ENCODE results near the gene MANF.
A peak's percentile ranks its signal among the peaks of the same experiment; 100 is the strongest.
"Not testable (repeated sequence)": the region's sequence is repeated elsewhere in the genome, so short reads cannot be mapped to it uniquely, and the experiment has no call there.

Gene MANF

GRCh38 chr3:51373658-51374421 lies 11.3 kb upstream of the MANF start:
- DNase-seq (ENCODE audit: low read depth): no peak

DNA sequence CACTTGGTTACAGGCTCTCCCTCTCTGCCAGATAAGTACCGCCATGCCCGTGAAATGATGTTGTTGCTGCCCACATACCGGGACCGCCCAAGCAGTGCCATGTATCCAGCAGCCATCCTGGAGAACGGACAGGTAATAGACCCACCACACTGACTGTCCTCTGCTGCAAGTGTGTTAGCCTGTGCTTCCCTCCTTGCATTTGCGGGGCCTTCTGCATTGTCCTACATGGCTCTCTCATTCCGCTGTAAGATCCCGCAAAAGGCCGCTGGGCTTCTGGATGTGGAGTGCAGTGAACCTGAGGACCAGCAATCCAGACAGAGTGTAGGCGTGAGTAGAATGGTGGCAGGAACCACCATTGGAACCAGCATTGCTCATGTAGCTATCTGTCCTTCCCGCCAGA lies 10.6 kb upstream of the MANF start:
- no peak for DNase-seq (ENCODE audit: low read depth)

DNA sequence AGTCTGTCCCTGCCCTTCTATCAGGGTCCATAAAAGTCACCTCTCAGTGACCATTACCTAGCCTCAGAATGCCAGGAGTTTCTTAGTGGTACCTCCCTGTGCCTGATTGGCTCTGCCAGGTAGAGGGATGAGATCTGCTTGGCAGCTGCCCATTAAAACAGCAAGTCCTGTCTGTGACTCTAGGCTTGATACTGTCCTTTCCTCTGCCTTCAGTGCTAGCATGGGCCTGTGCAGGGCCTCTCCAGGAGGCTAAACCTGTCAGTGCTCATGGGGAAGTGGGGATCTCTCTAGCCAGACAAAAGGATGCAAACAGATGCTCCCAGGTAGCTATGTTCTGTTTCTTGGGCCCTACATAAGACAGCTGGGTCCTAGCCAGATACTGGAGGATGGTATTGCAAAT lies 10.0 kb upstream of the MANF start:
- no peak for DNase-seq (ENCODE audit: low read depth)

DNA sequence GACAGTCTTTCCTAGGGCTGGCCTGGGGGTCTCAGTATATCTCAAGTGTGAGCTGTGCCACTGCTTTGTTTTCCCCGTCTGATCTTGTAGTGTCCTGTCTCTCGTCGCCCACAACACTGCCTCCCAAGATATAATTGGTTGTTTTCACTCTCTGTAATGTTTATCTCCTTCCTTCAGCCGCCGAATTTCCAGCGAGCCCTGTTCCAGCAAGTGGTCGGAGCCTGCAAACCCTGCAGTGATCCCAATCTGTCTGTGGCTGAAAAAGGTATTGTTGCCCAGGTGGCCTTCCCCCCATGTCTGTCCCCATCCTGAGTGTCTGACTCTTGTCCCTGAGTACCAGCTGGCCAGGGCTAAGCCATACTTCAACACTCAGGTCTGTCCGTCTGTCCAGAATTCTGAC lies 9.5 kb upstream of the MANF start:
- no peak for DNase-seq (ENCODE audit: low read depth)

- DNase-seq (ENCODE audit: low read depth): no peak
These were observed 7.0 kb upstream of the MANF start for GRCh38 chr3:51378065-51378464.

GRCh38 chr3:51378726-51379125 lies 6.4 kb upstream of the MANF start:
- no peak for DNase-seq (ENCODE audit: low read depth)

DNA sequence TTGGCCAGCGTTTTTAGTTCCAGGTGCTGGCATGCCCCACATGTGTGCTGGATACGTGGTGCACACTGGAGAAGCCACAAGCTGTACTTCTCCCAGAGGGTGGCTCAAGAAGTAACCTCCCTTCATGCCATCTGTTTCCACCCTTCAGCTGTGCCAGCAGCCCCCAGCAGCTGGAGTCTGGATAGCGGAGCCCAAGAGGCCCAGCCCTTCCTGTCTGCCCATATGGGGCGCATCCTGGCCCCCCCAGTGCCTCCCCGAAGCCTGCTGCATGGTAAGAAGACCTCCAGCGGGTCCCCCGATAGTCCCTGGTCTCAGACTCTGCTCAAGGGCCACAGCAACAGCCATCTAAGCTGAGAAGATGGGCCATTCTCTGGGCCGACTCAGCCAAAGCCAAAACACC lies 5.8 kb upstream of the MANF start:
- DNase-seq (ENCODE audit: low read depth): no peak

- no peak for DNase-seq (ENCODE audit: low read depth)
These were observed 5.2 kb upstream of the MANF start for GRCh38 chr3:51379746-51380455.

DNA sequence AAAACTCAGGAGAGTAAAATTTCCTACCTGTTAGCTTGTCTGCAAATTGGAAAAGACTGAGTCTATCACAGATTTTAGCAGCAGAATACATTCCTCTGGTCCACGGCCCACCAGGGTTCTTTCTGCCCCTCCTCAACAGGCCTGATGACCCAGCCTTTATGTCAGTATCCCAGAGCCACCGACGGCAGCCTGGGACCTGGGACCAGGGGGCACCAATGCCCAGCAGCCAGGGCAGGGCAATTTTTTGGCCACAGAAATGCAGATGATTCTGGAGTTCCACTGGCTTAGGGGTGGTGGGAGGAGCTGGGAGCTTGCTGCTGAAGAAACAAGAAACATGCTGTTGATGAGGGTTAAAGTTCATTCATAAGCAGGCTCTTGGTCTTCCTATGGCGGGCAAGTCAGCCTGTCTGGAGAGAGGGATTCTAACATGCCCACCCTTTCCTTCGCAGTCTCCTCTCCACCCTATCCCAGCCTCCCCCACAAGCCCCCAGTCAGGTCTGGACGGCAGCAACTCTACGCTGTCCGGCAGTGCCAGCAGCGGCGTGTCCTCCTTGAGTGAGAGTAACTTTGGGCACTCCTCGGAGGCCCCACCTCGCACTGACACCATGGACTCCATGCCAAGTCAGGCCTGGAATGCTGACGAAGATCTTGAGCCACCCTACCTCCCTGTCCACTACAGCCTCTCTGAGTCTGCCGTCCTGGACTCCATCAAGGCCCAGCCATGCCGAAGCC lies 4.3 kb upstream of the MANF start:
- no peak for DNase-seq (ENCODE audit: low read depth)

DNA sequence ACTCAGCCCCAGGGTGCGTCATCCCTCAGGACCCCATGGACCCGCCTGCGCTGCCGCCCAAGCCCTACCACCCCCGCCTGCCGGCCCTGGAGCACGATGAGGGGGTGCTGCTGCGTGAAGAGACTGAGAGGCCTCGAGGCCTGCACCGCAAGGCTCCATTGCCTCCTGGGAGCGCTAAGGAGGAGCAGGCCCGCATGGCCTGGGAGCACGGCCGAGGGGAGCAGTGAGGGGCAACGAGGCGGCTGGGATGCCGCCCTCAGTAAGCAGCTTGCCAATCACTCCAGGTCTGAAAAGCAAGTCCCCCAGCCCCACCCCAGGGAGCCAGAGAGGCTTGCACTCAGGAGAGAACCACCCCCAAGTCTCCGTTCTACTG lies 3.8 kb upstream of the MANF start:
- DNase-seq (ENCODE audit: low read depth): no peak

DNA sequence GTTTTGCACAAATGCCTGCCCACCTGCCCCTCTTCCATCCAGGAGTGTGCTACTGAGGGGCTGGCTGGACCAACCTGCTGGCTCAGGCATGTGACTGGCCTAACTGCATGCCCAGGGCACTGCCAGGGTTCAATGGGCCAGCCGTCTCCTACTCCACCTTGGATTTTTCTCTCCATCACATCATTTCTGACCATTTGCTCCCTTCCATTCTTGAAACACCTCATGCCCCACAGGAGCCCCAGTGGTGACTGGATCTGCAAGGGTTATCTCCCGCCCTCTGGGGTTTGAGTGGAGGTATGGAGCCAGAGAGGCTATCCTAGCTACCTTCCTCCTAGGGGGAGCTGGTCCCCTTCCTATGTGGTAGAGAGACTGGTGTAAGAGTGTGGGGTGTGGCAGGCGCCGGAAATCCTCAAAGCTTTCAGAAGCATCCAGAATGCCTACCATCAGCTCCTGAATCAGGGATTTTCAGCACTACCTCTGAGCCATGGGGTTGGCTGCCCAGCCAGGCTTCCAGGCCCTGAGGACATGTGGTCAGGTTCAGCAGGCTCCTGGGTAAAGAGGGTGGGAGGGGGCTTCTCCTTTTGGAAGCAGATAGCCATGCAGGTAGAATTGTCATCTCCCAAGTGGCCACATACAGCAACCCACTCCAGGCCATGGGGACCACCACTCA lies 2.9 kb upstream of the MANF start:
- no peak for DNase-seq (ENCODE audit: low read depth)

- no peak for DNase-seq (ENCODE audit: low read depth)
These were observed 2.0 kb upstream of the MANF start for GRCh38 chr3:51382947-51383578.

DNA sequence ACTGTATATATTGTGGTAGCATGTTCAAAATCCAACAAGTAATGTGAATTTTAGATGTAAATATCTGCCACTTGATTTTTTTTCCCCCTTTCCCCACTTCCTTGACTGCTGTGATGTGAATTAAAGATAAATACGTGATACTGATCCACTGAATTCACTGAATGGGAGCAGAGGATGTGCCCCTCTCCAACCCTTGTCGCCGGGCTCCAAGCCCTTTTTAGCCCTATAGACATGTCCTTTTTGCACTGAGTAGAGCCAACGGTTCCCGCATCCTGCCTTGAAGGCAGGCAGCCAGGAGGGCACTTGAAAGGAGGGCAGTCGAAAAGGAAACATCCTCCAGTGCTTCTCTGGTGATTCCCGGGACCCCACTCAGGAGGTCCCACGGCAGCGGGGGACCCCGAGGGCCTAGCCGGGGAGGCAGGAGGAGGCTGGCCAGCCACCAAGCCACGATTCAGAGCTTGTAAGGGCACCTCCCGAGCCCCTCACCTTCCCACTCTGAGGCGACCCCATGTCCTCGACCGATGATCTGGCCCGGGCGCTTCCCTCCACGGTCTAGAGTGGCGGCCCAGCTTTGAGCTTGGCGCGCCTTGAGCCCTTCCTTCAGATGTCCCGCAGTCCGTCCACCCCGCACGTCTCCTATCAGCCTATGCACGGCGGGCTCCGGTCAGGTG lies 901 bp upstream of the MANF start:
- no peak for DNase-seq (ENCODE audit: low read depth)

DNA sequence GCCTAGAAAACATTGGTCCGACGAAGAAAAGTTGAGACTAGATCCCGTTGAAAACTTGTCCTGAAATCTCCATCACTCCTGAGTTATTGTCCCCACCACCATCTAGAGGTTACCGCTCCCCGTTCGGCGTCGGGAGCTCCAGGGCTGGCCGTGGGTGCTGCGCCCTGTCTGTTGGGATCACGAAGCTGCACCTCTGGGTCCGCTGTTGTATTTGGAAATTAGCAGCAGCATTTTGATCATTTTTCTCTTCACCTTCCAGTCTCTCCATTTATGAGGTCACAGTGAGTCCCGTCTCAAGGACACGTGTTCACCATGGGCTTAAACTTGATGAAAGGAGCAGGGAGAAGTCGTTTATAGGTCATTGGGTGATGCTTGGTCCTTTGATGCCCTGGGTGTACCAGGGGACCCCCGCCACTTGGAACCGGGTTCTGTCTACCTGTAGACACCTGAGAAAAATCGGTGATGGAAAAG lies 565 bp downstream of the MANF start:
- DNase-seq (ENCODE audit: low read depth): no peak

DNA sequence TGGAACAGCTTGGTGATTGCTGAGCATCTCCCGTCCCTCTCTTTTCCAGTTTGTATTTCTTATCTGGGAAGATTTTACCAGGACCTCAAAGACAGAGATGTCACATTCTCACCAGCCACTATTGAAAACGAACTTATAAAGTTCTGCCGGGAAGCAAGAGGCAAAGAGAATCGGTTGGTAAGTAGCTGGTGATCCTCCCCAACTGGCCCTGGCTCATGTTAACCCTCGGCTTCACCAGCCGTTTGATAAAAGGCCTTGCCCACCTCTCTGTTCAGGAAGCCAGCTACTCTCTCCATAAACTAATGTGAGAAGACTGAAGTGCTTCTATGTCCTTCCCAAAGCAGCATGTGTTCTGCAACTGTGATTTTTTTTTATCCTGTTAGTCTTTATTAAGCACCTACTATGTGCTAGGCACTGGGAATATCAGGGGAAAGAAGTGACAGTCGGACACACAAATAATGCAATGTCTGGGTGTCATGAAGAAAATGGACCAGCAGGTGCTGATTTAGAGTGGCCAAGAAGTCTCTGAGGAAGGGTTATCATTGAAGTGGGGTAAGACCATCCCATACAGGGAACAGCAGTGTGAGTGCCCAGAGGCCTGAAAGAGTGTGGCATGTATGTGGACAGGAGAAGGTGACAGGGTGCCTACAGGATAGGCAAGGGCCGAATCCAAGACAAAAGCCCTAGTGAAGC lies 1.2 kb downstream of the MANF start:
- no peak for DNase-seq (ENCODE audit: low read depth)

GRCh38 chr3:51386852-51387229 lies 1.8 kb downstream of the MANF start:
- no peak for DNase-seq (ENCODE audit: low read depth)

GRCh38 chr3:51387281-51387680 lies 2.2 kb downstream of the MANF start:
- DNase-seq (ENCODE audit: low read depth): not testable (repeated sequence)

DNA sequence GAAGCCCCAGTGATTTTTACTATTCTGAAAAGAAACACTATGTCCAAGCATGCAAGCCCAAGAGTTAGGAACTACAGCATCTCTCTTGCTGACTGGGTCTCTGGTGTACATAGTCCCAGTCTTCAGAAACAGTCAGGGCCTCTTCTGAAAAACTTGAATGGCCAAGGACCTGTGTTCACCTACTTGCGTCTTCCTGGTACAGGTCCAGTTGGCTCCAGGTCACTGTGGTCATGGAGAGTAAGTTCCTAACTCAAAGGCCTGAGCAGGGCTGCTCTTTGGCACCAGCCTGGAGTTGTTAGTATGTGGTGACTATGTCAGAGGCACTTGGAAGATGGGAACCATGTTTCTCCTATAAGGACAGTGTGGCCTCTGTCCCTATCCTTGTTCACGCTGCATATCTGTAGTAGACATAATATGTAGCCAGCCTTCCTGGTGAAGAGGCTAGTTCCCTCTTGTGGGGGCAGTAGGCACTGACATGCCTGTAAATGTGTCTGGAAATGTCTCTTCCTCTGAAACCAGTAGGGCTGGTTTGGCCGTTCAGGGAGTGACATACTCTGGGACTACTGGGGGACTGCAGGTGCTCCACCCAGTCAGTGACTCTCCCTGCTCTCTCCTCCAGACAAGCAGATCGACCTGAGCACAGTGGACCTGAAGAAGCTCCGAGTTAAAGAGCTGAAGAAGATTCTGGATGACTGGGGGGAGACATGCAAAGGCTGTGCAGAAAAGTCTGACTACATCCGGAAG lies 3.4 kb downstream of the MANF start:
- no peak for DNase-seq (ENCODE audit: low read depth)

DNA sequence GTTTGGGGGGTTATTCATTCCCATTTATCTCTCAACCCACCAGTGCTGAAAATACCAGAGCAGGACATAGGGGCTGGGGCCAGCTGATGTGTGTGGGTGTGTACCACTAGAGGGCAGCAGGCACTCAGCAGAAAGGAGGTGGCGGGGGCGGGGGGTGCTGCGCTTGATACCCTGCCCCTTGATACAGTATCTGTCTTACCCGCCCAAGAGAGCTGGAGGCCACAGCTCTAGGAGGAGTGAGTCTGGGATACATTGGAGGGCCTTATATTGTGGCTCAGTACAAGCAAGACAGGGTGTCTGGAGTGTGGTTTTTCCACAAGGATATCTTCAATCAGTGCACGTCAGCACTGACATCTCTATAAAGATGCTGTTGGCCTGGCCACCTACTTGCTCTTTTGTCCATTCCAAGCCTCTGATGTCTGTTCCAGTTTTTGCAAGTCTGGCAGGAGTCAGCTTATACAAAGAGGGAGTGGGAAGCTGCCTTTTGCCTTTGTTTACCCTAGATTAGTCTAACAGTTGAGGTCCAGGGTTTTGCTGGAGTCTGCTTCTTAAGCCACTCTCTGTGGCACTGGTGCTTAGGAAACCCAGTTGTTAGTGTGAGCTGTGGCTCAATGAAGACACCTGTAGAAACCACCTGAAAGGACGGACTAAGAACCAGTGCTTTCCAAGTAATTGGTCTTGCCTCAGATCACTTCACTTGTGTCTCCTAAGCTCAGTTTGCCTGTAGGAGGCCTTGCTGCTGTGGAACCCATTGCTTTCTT lies 4.5 kb downstream of the MANF start:
- DNase-seq (ENCODE audit: low read depth): peak; percentile 27
